Stimulated activated CD8-positive, alpha-beta memory T cell treated with anti-CD3 and anti-CD28 coated beads, Interleukin-4, amount 100 ng/mL, for 4 hours (primary cell): ENCODE measurements around the gene MACROD1.
"Not testable (repeated sequence)": the region's sequence is repeated elsewhere in the genome, so short reads cannot be mapped to it uniquely, and the experiment has no call there.

Experiments
- DNase-seq, 2 donors: peaks; one replicate each; pipeline ENCODE4 v3.0.0-alpha.2; 2020; ENCODE audit warnings: low read depth in 2 of 2, low spot score in 1 of 2

MACROD1 gene

DNA sequence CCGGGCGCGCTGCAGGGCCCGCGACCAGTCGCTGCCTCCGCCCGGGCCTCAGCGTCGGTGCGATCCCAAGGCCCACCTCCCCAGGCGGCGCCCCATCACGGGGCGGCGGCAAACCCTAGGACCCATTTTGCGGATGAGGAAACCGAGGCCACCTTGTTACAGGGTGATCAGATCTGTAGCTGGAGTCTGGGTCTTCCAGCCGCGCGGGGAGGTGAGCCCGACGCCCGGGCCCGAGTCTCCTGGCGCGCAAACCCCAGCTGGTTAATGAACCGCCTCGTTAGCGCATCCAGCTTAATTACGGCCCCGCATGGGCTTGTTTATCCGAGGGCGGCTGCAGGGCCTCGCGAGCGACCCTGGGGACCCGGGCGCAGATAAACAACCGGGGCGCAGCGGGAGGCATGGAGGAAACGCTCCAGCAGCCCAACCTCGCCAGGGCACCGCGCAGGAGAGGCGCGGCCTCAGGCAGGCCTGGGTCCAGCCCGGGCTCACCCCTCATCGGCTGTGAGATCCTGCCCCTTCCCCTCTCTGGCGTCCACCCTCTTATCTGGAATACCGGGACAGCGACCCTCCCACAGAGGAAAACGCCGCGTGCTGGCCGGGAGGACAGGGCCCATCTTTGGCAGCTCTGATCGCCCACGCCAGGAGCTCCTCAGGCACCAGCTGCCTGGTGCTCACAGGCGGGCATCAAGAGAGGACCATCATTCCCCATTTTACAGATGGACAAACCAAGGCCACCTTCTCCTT is 165.0 kb downstream of the MACROD1 start:
- no peak for DNase-seq

GRCh38 chr11:64000026-64000739 is 165.7 kb downstream of the MACROD1 start:
- peak; percentile 27 to 34 for DNase-seq

DNA sequence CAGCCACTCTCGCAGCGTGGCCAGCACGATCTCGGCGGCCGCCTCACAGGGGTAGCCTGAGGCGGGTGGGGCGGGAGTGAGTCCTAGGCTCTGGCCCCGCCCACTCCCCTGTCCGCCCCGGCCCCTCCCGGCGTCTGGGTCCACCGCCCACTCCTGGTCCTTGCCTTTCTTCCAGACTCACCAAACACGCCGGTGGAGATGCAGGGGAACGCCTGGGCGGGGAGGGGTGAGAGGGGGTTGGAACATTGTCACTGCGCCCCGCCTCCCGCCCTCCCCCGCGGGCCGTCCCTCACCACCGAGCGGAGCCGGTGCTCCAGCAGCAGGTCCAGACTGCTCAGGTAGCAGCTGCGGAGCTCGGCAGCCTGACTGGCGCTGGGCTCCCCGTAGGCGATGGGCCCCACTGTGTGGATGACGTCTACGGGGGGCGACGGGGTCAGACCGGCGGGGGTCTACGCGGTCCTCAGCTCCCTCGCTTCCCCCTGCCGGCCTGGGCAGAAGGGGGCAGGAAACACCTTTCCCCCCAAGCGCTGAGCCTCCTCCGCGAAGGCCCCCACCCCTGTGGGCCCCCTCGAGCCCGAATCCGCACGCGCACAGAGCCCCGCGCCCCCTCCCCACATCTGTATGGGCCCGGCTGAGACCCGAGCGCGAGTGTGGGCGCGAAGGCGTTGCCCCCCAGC is 166.4 kb downstream of the MACROD1 start:
- DNase-seq, result peak; percentile 25 to 44

DNA sequence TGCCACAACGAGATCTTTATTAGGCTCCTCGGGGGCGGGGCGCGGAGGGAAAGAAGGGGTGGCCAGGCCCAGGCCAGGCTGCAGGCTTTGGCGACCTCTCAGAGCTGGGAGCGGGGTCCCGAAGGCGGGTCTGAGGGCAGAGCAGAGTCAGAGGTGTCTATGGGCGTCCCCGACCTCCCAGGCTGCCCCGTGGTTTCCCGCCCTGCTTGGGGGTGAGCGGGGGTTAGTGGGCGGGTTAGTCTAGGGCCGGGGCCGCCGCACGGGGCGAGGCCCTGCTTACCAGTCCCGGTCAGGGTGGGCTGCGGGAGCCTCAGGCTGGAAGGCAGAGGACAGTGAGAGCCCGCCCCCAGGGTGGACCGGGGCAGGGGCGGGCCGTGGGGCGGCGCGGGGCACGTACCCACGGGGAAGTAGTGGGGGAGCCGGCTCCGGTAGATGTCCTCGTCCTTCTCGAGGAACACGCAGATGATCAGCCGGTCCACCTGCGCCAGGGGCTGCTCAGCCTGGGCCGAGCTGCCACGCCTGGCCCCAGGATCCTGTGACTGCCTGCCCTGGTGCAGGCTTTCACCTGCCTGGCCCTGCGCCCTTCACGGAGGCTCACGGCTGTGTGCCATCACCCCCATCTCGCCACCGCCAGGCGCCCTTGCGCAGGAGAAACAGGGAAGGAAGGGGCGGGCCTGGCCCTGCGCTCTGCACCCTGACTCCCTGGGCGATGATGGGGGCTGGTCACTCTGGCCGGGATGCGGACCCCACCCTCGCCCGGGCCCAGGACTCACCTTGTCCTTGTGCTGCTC is 167.2 kb downstream of the MACROD1 start:
- DNase-seq, result no peak

DNA sequence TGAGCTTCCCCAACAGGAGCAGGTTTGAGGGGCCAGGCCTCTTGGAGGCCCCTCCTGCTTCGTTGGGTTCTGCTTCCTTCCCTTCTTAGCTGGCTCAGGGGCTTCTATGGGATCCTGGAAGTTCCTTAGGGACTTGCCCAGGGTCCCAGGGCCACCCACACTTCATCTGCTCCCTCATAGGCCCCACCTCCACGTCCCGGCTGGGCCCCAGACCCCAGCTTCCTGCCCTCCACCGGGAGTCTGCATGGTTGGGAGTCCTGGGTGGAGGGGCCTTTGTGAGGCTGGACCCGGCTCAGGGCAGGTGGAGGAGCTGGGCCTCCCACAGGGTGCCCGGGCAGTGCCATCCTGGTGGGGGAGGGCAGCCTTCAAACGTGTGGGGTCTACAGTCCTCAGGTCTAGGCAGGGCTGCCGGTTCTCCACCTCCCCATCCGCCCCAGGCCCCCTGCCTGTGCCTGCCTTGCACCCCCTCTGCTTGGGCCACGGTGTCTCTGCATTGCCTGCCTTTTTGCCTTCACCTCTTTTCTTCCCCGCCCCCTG is 168.0 kb downstream of the MACROD1 start:
- DNase-seq, result no peak

DNA sequence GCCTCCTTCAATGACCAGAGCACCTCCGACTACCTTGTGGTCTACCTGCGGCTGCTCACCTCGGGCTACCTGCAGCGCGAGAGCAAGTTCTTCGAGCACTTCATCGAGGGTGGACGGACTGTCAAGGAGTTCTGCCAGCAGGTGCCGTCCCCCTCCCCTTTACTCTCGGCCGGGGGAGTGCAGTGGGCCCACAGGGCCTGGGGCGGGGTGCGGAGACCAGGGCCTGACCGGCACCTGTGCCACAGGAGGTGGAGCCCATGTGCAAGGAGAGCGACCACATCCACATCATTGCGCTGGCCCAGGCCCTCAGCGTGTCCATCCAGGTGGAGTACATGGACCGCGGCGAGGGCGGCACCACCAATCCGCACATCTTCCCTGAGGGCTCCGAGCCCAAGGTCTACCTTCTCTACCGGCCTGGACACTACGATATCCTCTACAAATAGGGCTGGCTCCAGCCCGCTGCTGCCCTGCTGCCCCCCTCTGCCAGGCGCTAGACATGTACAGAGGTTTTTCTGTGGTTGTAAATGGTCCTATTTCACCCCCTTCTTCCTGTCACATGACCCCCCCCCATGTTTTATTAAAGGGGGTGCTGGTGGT is 168.7 kb downstream of the MACROD1 start:
- DNase-seq, result no peak

- no peak for DNase-seq
These were observed 169.4 kb downstream of the MACROD1 start for GRCh38 chr11:63996512-63996911.

DNA sequence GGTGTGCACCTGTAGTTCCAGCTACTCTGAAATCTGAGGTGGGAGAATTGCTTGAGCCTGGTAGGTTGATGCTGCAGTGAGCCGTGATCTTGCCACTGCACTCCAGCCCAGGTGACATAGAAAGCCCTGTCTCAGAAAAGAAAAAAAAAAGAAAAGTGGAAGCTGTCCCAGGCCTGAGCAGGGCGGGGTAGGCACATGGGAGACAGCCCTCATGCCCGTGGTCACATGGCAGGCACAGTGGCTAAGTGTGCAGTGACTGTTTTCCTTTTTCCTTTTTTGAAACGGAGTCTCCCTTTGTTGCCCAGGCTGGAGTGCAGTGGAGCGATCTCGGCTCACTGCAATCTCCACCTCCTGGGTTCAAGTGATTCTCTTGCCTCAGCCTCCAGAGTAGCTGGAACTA is 171.9 kb downstream of the MACROD1 start:
- DNase-seq, result no peak

GRCh38 chr11:63993100-63993499 is 172.8 kb downstream of the MACROD1 start:
- DNase-seq, result no peak

- no peak for DNase-seq
These were observed 174.4 kb downstream of the MACROD1 start for GRCh38 chr11:63991558-63991957.

- DNase-seq, result no peak
These were observed 178.9 kb downstream of the MACROD1 start for GRCh38 chr11:63986932-63987513.

GRCh38 chr11:63986156-63986931 is 179.6 kb downstream of the MACROD1 start, which contains the start of gene OTUB1:
Gene OTUB1, plus strand, starts transcription at chr11:63986438. Its CDS starts 19 bp downstream, at chr11:63986457.
- peak; percentile 67 to 77 for DNase-seq

DNA sequence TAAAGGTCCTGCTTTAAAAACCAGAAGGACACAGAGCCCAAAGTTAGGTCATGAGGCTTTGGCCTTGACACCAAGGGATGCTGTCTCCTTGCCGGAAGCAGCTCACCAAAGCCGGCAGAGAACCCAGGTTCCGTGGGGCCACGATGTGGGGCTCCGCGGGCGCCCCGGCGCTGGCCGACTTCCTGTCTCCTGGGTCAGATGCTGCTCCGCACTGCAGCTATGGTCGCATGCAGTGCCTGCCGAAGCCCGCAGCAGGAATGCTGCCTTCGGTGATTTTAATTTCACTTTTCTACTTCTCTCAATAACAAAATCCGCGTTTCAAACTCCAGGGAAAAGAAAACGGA is 180.1 kb downstream of the MACROD1 start:
- no peak for DNase-seq

- no peak for DNase-seq
These were observed 186.5 kb downstream of the MACROD1 start for GRCh38 chr11:63979426-63979825.

GRCh38 chr11:63978551-63979239 is 187.2 kb downstream of the MACROD1 start:
- no peak for DNase-seq

- DNase-seq, result peak; percentile 90 to 91
These were observed 191.4 kb downstream of the MACROD1 start, which contains the start of gene COX8A for GRCh38 chr11:63974259-63975143. Gene COX8A, plus strand, starts transcription at chr11:63974620. Its CDS starts 61 bp downstream, at chr11:63974681.

DNA sequence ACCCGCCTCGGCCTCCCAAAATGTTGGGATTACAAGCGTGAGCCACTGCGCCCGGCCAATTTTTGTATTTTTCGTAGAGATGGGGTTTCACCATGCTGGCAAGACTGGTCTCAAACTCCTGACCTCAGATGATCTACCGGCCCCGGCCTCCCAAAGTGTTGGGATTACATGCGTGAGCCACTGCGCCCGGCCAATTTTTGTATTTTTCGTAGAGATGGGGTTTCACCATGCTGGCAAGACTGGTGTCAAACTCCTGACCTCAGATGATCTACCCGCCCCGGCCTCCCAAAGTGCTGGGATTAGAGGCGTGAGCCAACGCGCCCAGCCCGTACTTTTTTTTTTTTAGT is 192.0 kb downstream of the MACROD1 start:
- not testable (repeated sequence) for DNase-seq

DNA sequence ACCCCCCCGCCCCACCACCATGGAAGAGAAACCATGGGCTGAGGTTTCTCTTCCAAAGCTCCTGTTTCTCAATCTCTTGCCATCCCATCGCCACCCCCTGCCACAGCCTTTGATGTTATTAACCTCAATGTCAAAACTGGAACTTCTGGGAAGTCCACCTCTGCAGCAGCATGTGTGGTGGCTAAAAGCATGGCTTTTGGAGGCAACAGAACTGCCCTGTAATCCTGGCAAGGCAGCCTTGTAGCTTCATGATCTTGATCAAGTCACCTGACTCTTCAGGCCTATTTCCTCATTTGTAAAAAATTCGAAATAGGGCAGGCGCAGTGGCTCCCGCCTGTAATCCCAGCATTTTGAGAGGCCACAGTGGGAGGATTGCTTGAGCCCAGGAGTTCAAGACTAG is 195.0 kb downstream of the MACROD1 start:
- DNase-seq, result no peak
